ENCODE measurements around the gene FER1L5. TPM values are rescaled to one million over a fixed set of nuclear protein-coding genes. Genes with fewer than 3 reads are reported as not detected.

FER1L5 gene
- total and polyA plus RNA-seq, 12 donors = 0.02 to 0.87 (median 0.14) TPM; not detected in 1

- Histone ChIP-seq H3K27me3 (no peaks in the 10 kb centered on the region), H3K27ac (no peak overlapping the region), H3K4me1 (replicated peaks in 1 of 2) (peaks cover 3 to 12% of the 10 kb centered on the region in 2 donors), H3K36me3 (replicated peaks in 1 of 2) (no peaks in the 10 kb centered on the region), H3K9me3 (replicated peaks in 1 of 3) (no peaks in the 10 kb centered on the region), H3K4me3 (no peak overlapping the region)
- intact Hi-C loops (cut with DNase I) = no loop called here
- no peak for TF ChIP-seq CTCF (IDR thresholded peaks at IDR 0.05)
- no peak for TF ChIP-seq POLR2A (IDR thresholded peaks at IDR 0.05)
- peak in 1 of 7 donors; percentile 22 for DNase-seq
- WGBS, 4 donors = 44 to 71% (median 58%) methylated on average over 1 to 19 of the region's 19 CpGs
These were observed 43.3 kb downstream of the FER1L5 start for GRCh38 chr2:96685577-96686459.

- 95 to 100% (median 97%) methylated on average over 3 of the region's 3 CpGs for WGBS, 4 donors
- intact Hi-C loops (cut with DNase I) = no loop called here
- Histone ChIP-seq H3K4me3 (no peak overlapping the region), H3K27ac (peak overlapping the region in 1 of 5 donors; percentile 52), H3K36me3 (replicated peaks in 1 of 2) (no peaks in the 10 kb centered on the region), H3K27me3 (no peaks in the 10 kb centered on the region), H3K9me3 (replicated peaks in 1 of 3) (no peaks in the 10 kb centered on the region), H3K4me1 (replicated peaks in 1 of 2) (peaks cover 3 to 12% of the 10 kb centered on the region in 2 donors)
- DNase-seq = no peak
- no peak for TF ChIP-seq POLR2A (IDR thresholded peaks at IDR 0.05)
- TF ChIP-seq CTCF (IDR thresholded peaks at IDR 0.05) = no peak
These were observed 44.7 kb downstream of the FER1L5 start for GRCh38 chr2:96687266-96687665.

- no peaks in the 10 kb centered on the region for H3K27me3 ChIP-seq
- no peaks in the 10 kb centered on the region for H3K36me3 ChIP-seq (replicated peaks in 1 of 2)
- no peaks in the 10 kb centered on the region for H3K9me3 ChIP-seq (replicated peaks in 1 of 3)
- H3K27ac ChIP-seq = peak overlapping the region in 1 of 5 donors; percentile 52
- TF ChIP-seq CTCF (IDR thresholded peaks at IDR 0.05) (no peak), POLR2A (IDR thresholded peaks at IDR 0.05) (no peak)
- DNase-seq = peak; percentile 61 to 87 (median 83)
- WGBS, 4 donors = 45 to 52% (median 49%) methylated on average over 21 to 27 of the region's 27 CpGs
- H3K4me3 ChIP-seq = no peak overlapping the region
- peaks cover 3 to 12% of the 10 kb centered on the region in 2 donors for H3K4me1 ChIP-seq (replicated peaks in 1 of 2)
- intact Hi-C loops (cut with DNase I) = no loop called here
These were observed 45.4 kb downstream of the FER1L5 start for GRCh38 chr2:96687711-96688640.

Measured in adrenal gland (tissue), 12 donors.